HG03575 (cell line): Measurements from ENCODE around the gene EID3.
"Not testable (repeated sequence)": the region's sequence is repeated elsewhere in the genome, so short reads cannot be mapped to it uniquely, and the experiment has no call there.

ENCODE experiments used
- ATAC-seq: cut with Tn5 transposase; IDR thresholded peaks from one replicate; pipeline ENCODE4 v1.9.1; 2021; ENCODE audit not compliant: unreplicated experiment, insufficient number of reproducible peaks, low FRiP score; ENCODE audit errors: extremely low read depth

Gene EID3

GRCh38 chr12:104306943-104307654 is 3.6 kb downstream of the EID3 start:
- no peak for ATAC-seq

GRCh38 chr12:104307655-104308000 is 4.1 kb downstream of the EID3 start:
- no peak for ATAC-seq

GRCh38 chr12:104309446-104309993 is 6.0 kb downstream of the EID3 start:
- no peak for ATAC-seq

- no peak for ATAC-seq
These were observed 7.5 kb downstream of the EID3 start for GRCh38 chr12:104310751-104311633.

- no peak for ATAC-seq
These were observed 8.7 kb downstream of the EID3 start for GRCh38 chr12:104312202-104312601.

GRCh38 chr12:104312654-104313053 is 9.1 kb downstream of the EID3 start:
- no peak for ATAC-seq

GRCh38 chr12:104313568-104314241 is 10.2 kb downstream of the EID3 start:
- no peak for ATAC-seq

- ATAC-seq, result no peak
These were observed 10.7 kb downstream of the EID3 start for GRCh38 chr12:104314242-104314614.

GRCh38 chr12:104315326-104316224 is 12.0 kb downstream of the EID3 start:
- no peak for ATAC-seq

GRCh38 chr12:104316936-104317335 is 13.4 kb downstream of the EID3 start:
- ATAC-seq, result no peak

GRCh38 chr12:104317538-104318210 is 14.1 kb downstream of the EID3 start:
- no peak for ATAC-seq

- no peak for ATAC-seq
These were observed 15.5 kb downstream of the EID3 start for GRCh38 chr12:104319028-104319427.

GRCh38 chr12:104319918-104320626 is 16.5 kb downstream of the EID3 start:
- no peak for ATAC-seq

- ATAC-seq, result no peak
These were observed 17.1 kb downstream of the EID3 start for GRCh38 chr12:104320627-104321024.

GRCh38 chr12:104321949-104322348 is 18.4 kb downstream of the EID3 start:
- ATAC-seq, result no peak

GRCh38 chr12:104322533-104322932 is 19.0 kb downstream of the EID3 start:
- not testable (repeated sequence) for ATAC-seq

GRCh38 chr12:104323899-104324298 is 20.4 kb downstream of the EID3 start:
- ATAC-seq, result no peak

- not testable (repeated sequence) for ATAC-seq
These were observed 24.7 kb downstream of the EID3 start for GRCh38 chr12:104328278-104328677.
